ENCODE data around the gene RAB3B. TPM values are rescaled to one million over a fixed set of nuclear protein-coding genes. Genes with fewer than 3 reads are reported as not detected.

RAB3B gene
- total RNA-seq, 1 donor from 2014 or later, result 12.9 TPM

DNA sequence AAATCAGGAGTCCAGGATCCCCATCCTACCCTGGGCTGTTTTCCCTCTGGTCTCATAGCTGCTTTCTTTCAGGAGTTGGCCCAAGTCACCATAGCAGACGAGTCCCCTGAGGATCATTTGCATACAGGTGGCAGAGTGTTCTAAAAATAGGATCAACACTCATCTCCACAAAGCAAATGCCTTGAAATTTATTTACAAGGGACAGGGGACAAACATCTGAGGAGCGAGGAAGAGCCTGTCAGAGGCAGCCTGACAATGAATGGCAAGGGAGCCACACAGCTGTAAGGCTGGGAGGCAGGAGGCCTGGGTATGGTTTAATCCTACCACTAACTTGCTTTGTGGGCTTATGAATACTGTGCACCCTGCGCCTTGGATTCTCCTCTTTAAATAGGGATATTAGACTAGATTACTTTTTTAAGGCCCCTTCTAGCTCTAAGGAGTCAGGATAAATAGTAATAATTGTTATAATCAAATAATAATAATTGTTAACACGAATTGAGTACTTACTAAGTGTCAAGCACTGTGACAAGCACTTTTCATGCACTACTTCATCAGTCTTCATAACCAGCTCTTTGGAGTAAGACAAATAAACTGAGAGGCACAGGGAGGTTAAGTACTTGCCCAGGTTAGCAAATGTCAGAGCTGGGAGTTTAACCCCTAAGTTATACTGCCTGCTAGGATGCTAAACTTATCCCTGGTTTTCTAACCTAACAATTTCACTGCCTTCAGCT is 34.5 kb downstream of the RAB3B start:
- H3K36me3 Mint-ChIP-seq (ENCODE audit: unreplicated experiment), result no peaks in the 10 kb centered on the region
- peaks cover 2% of the 10 kb centered on the region for H3K27me3 Mint-ChIP-seq (ENCODE audit: unreplicated experiment)
- no peak overlapping the region for H3K4me3 Mint-ChIP-seq (ENCODE audit: unreplicated experiment)
- peaks cover 3% of the 10 kb centered on the region for H3K9me3 Mint-ChIP-seq (ENCODE audit: unreplicated experiment)
- DNase-seq, result no peak
- TF ChIP-seq, protein P1, sequence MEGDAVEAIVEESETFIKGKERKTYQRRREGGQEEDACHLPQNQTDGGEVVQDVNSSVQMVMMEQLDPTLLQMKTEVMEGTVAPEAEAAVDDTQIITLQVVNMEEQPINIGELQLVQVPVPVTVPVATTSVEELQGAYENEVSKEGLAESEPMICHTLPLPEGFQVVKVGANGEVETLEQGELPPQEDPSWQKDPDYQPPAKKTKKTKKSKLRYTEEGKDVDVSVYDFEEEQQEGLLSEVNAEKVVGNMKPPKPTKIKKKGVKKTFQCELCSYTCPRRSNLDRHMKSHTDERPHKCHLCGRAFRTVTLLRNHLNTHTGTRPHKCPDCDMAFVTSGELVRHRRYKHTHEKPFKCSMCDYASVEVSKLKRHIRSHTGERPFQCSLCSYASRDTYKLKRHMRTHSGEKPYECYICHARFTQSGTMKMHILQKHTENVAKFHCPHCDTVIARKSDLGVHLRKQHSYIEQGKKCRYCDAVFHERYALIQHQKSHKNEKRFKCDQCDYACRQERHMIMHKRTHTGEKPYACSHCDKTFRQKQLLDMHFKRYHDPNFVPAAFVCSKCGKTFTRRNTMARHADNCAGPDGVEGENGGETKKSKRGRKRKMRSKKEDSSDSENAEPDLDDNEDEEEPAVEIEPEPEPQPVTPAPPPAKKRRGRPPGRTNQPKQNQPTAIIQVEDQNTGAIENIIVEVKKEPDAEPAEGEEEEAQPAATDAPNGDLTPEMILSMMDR (IDR thresholded peaks at IDR 0.05; ENCODE audit: partially characterized antibody, unreplicated experiment), result no peak
- H3K27ac Mint-ChIP-seq (ENCODE audit: unreplicated experiment), result no peak overlapping the region
- peaks cover 32% of the 10 kb centered on the region for H3K4me1 Mint-ChIP-seq (ENCODE audit: low read depth, unreplicated experiment)

DNA sequence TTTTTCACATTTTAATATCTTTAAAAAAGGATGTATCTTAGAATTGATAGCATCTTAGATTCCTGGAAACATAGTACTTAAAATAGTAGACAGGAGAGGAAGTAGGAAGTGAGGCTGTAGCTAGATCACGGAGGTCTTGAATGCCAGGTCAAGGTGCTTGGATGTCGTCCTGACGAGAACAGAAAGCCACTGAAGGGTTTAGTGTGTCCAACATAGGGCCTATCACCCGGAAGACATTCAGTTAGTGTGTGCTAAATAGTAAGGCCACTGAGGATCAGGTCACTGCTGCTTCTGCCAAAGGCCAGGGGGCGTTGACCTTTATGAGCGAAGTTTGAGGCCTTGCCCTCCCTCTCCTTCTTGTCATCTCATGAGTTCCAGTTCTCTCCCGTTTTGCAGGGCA is 35.7 kb downstream of the RAB3B start:
- H3K27ac Mint-ChIP-seq (ENCODE audit: unreplicated experiment), result no peak overlapping the region
- TF ChIP-seq, protein P1 (IDR thresholded peaks at IDR 0.05; ENCODE audit: partially characterized antibody, unreplicated experiment), result no peak
- H3K4me3 Mint-ChIP-seq (ENCODE audit: unreplicated experiment), result no peak overlapping the region
- H3K9me3 Mint-ChIP-seq (ENCODE audit: unreplicated experiment), result peaks cover 1% of the 10 kb centered on the region
- peaks cover 29% of the 10 kb centered on the region for H3K4me1 Mint-ChIP-seq (ENCODE audit: low read depth, unreplicated experiment)
- DNase-seq, result no peak
- H3K27me3 Mint-ChIP-seq (ENCODE audit: unreplicated experiment), result peaks cover 5% of the 10 kb centered on the region
- H3K36me3 Mint-ChIP-seq (ENCODE audit: unreplicated experiment), result peaks cover 7% of the 10 kb centered on the region

DNA sequence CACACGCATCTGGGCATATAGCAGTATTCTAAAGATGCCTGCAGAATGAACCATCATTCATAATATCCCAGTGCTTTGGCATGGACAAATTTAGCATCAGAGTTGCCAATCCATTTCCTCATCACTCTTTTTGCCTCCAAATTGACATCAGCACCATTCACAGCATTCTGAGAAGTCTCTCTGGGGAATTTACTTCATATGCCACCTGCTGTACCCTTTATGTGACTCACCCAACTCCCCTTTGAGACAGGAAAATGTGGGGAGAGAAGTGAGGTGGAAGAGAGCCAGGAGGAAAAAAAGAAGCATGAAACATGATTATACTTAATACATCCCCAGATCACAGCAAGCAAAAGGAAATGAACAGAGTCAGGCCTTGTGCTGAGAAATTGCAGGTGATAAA is 37.4 kb downstream of the RAB3B start:
- Mint-ChIP-seq H3K4me1 (ENCODE audit: low read depth, unreplicated experiment) (peaks cover 28% of the 10 kb centered on the region), H3K27ac (ENCODE audit: unreplicated experiment) (peak overlapping the region; percentile 50), H3K27me3 (ENCODE audit: unreplicated experiment) (peaks cover 5% of the 10 kb centered on the region), H3K4me3 (ENCODE audit: unreplicated experiment) (no peak overlapping the region), H3K9me3 (ENCODE audit: unreplicated experiment) (peaks cover 1% of the 10 kb centered on the region), H3K36me3 (ENCODE audit: unreplicated experiment) (peaks cover 7% of the 10 kb centered on the region)
- no peak for DNase-seq
- TF ChIP-seq, protein P1 (IDR thresholded peaks at IDR 0.05; ENCODE audit: partially characterized antibody, unreplicated experiment), result no peak

DNA sequence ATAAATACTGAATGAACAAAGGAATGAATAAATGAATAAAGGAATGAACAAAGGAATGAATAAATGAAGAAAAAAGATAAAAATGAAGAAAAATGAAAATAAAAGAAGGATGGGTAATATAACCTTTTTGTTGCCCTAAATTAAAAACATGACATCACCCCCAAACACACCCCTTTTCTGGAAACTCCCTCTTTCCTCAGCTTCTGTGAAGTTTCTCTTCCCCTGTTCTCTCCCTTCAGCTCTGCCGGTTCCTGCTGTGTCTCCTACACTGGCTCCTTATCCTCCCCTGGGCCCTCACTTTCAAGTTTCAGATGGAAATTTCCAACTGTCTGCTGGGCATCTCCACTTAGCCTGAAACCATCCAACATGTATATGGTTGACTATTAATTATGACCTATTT is 37.9 kb downstream of the RAB3B start:
- TF ChIP-seq, protein P1 (IDR thresholded peaks at IDR 0.05; ENCODE audit: partially characterized antibody, unreplicated experiment), result no peak
- Mint-ChIP-seq H3K36me3 (ENCODE audit: unreplicated experiment) (peaks cover 7% of the 10 kb centered on the region), H3K27ac (ENCODE audit: unreplicated experiment) (no peak overlapping the region), H3K4me3 (ENCODE audit: unreplicated experiment) (no peak overlapping the region), H3K4me1 (ENCODE audit: low read depth, unreplicated experiment) (peaks cover 28% of the 10 kb centered on the region), H3K9me3 (ENCODE audit: unreplicated experiment) (no peaks in the 10 kb centered on the region), H3K27me3 (ENCODE audit: unreplicated experiment) (peaks cover 5% of the 10 kb centered on the region)
- no peak for DNase-seq

DNA sequence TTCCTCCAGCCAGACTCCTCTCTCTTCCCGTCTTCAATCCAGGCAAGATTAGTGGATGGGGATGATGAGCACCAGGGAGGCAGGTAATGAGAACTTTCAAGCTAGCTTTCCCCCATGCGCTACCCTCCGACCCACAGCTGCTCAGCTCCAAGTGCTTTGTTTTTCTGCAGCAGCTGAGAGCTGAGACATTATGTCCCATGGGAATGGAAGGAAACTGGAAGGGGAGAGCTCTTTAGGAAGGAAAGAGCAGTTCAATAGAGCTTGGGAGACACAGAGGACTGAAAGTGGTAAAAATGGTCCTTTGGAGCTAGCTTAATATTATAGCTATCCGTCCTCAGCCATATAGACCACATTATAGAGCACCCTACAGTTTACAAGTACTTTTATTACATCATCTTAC is 39.8 kb downstream of the RAB3B start:
- TF ChIP-seq, protein P1 (IDR thresholded peaks at IDR 0.05; ENCODE audit: partially characterized antibody, unreplicated experiment), result no peak
- Mint-ChIP-seq H3K27me3 (ENCODE audit: unreplicated experiment) (peaks cover 5% of the 10 kb centered on the region), H3K4me3 (ENCODE audit: unreplicated experiment) (no peak overlapping the region), H3K36me3 (ENCODE audit: unreplicated experiment) (peaks cover 7% of the 10 kb centered on the region), H3K9me3 (ENCODE audit: unreplicated experiment) (no peaks in the 10 kb centered on the region), H3K27ac (ENCODE audit: unreplicated experiment) (peak overlapping the region; percentile 82), H3K4me1 (ENCODE audit: low read depth, unreplicated experiment) (peaks cover 23% of the 10 kb centered on the region)
- peak; percentile 29 for DNase-seq

Data from glutamatergic neuron (in vitro differentiated cells).